NB4 (cell line): ENCODE results near the gene PRSS57.
"Not testable (repeated sequence)": the region's sequence is repeated elsewhere in the genome, so short reads cannot be mapped to it uniquely, and the experiment has no call there.

ENCODE experiments used
- DNase-seq: peaks from one replicate; pipeline ENCODE4 v3.0.0; 2010; ENCODE audit warnings: low read depth
- H3K4me3 ChIP-seq: one replicate; pipeline ENCODE4 v1.5.1; 2011; ENCODE audit warnings: mild to moderate bottlenecking, low read depth, low read length, moderate library complexity
- CTCF ChIP-seq: IDR thresholded peaks from one replicate; pipeline ENCODE4 v1.5.1; 2012; ENCODE audit warnings: low read depth, low read length
- MYC ChIP-seq: IDR thresholded peaks from 2 replicates; pipeline ENCODE4 v1.6.1; 2011; ENCODE audit warnings: low read depth, low read length
- POLR2A ChIP-seq: IDR thresholded peaks from 2 replicates; pipeline ENCODE4 v1.6.1; 2011; ENCODE audit warnings: mild to moderate bottlenecking; ENCODE audit not compliant: insufficient read length; ENCODE audit errors: extremely low read depth
- TF ChIP-seq, protein P1 (sequence below): IDR thresholded peaks from 2 replicates; pipeline ENCODE4 v1.6.1; 2011; ENCODE audit warnings: low read depth, low read length

Gene PRSS57

GRCh38 chr19:729965-730668 lies 34.9 kb upstream of the PRSS57 start:
- H3K4me3 ChIP-seq: no peak overlapping the region
- TF ChIP-seq MYC (no peak), POLR2A (no peak), CTCF (no peak)
- TF ChIP-seq, protein P1, sequence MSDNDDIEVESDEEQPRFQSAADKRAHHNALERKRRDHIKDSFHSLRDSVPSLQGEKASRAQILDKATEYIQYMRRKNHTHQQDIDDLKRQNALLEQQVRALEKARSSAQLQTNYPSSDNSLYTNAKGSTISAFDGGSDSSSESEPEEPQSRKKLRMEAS: no peak
- no peak for DNase-seq

GRCh38 chr19:729564-729963 lies 34.3 kb upstream of the PRSS57 start:
- not testable (repeated sequence) for DNase-seq, H3K4me3 ChIP-seq

GRCh38 chr19:728011-728410 lies 32.8 kb upstream of the PRSS57 start:
- no peak overlapping the region for H3K4me3 ChIP-seq
- TF ChIP-seq, protein P1: no peak
- no peak for TF ChIP-seq CTCF
- DNase-seq: no peak

- H3K4me3 ChIP-seq: no peak overlapping the region
- TF ChIP-seq POLR2A: no peak
- TF ChIP-seq, protein P1: no peak
- no peak for TF ChIP-seq MYC
- TF ChIP-seq CTCF: no peak
- DNase-seq: no peak
Measured at GRCh38 chr19:726993-727956, 32.0 kb upstream of the PRSS57 start.

DNA sequence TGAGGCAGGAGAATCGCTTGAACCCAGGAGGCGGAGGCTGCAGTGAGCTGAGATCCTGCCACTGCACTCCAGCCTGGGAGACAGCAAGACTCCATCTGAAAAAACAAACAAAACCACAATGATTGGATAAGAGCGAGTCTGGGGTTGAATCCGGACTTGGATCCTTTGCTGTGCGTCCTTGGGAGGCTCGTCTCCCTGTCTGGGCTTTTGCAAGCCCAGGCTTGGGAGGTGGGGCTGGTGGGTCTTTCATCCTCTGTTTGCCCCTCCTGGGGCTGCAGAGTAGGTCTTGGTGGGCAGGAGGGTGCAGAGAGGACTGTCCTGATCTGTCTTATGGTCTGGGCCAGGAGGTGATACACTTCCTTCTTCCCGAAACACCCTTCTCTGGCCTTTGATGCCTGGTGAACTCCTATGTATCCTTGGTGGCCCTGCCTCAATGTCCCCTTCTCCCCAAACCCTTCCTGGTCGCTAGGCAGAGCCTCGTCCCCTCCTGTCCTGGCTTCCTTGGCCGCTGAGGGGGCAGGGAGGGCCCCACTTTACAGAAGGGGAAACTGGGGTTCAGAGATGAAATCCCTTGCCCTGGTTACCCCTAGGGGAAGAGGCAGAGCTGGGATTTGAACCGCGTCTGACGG lies 30.3 kb upstream of the PRSS57 start:
- H3K4me3 ChIP-seq: no peak overlapping the region
- TF ChIP-seq, protein P1: no peak
- no peak for TF ChIP-seq POLR2A
- no peak for TF ChIP-seq CTCF
- DNase-seq: no peak

- no peak overlapping the region for H3K4me3 ChIP-seq
- TF ChIP-seq, protein P1: no peak
- no peak for TF ChIP-seq POLR2A
- TF ChIP-seq CTCF: no peak
- TF ChIP-seq MYC: no peak
- no peak for DNase-seq
Measured at GRCh38 chr19:723714-724113, 28.5 kb upstream of the PRSS57 start.
